Rectal smooth muscle tissue (tissue), 1 donor: Measurements from ENCODE around the gene LRMDA.

Experiments
- H3K27ac ChIP-seq: one replicate; pipeline ENCODE4 v1.7.0; 2013; ENCODE audit warnings: low read depth, low read length, inconsistent platforms
- H3K27me3 ChIP-seq: one replicate; pipeline ENCODE4 v1.7.0; 2013; ENCODE audit warnings: low read length; ENCODE audit not compliant: control insufficient read depth, insufficient read depth
- H3K36me3 ChIP-seq: one replicate; pipeline ENCODE4 v1.7.0; 2013; ENCODE audit warnings: low read length; ENCODE audit not compliant: control insufficient read depth, insufficient read depth
- H3K4me1 ChIP-seq: one replicate; pipeline ENCODE4 v1.7.0; 2013; ENCODE audit warnings: low read length; ENCODE audit not compliant: control insufficient read depth, insufficient read depth
- H3K4me3 ChIP-seq: one replicate; pipeline ENCODE4 v1.7.0; 2013; ENCODE audit warnings: low read length
- H3K9ac ChIP-seq: one replicate; pipeline ENCODE4 v1.7.0; 2013; ENCODE audit warnings: low read length

LRMDA gene

GRCh38 chr10:75638752-75639151, 207.3 kb downstream of the LRMDA start:
- H3K9ac ChIP-seq, result no peak overlapping the region
- H3K4me1 ChIP-seq, result no peaks in the 10 kb centered on the region
- H3K36me3 ChIP-seq, result no peaks in the 10 kb centered on the region
- no peak overlapping the region for H3K27ac ChIP-seq
- no peak overlapping the region for H3K4me3 ChIP-seq
- H3K27me3 ChIP-seq, result no peaks in the 10 kb centered on the region

GRCh38 chr10:75639736-75640135, 208.3 kb downstream of the LRMDA start:
- H3K27ac ChIP-seq, result no peak overlapping the region
- no peak overlapping the region for H3K4me3 ChIP-seq
- no peaks in the 10 kb centered on the region for H3K4me1 ChIP-seq
- no peaks in the 10 kb centered on the region for H3K27me3 ChIP-seq
- no peaks in the 10 kb centered on the region for H3K36me3 ChIP-seq
- no peak overlapping the region for H3K9ac ChIP-seq

GRCh38 chr10:75640381-75640780, 209.0 kb downstream of the LRMDA start:
- Histone ChIP-seq H3K4me3 (no peak overlapping the region), H3K27ac (no peak overlapping the region), H3K27me3 (no peaks in the 10 kb centered on the region), H3K36me3 (no peaks in the 10 kb centered on the region), H3K9ac (no peak overlapping the region), H3K4me1 (no peaks in the 10 kb centered on the region)

GRCh38 chr10:75640803-75641202, 209.4 kb downstream of the LRMDA start:
- H3K36me3 ChIP-seq, result no peaks in the 10 kb centered on the region
- no peak overlapping the region for H3K4me3 ChIP-seq
- no peak overlapping the region for H3K27ac ChIP-seq
- H3K4me1 ChIP-seq, result no peaks in the 10 kb centered on the region
- H3K9ac ChIP-seq, result no peak overlapping the region
- no peaks in the 10 kb centered on the region for H3K27me3 ChIP-seq

- H3K36me3 ChIP-seq, result no peaks in the 10 kb centered on the region
- H3K4me1 ChIP-seq, result no peaks in the 10 kb centered on the region
- no peak overlapping the region for H3K9ac ChIP-seq
- no peak overlapping the region for H3K27ac ChIP-seq
- no peaks in the 10 kb centered on the region for H3K27me3 ChIP-seq
- H3K4me3 ChIP-seq, result no peak overlapping the region
Observed at GRCh38 chr10:75643405-75643804, 212.0 kb downstream of the LRMDA start.

- H3K27ac ChIP-seq, result no peak overlapping the region
- H3K4me1 ChIP-seq, result no peaks in the 10 kb centered on the region
- no peaks in the 10 kb centered on the region for H3K27me3 ChIP-seq
- no peak overlapping the region for H3K4me3 ChIP-seq
- no peaks in the 10 kb centered on the region for H3K36me3 ChIP-seq
- H3K9ac ChIP-seq, result no peak overlapping the region
Observed at GRCh38 chr10:75643944-75644692, 212.7 kb downstream of the LRMDA start.

- Histone ChIP-seq H3K27me3 (no peaks in the 10 kb centered on the region), H3K4me3 (no peak overlapping the region), H3K9ac (no peak overlapping the region), H3K27ac (no peak overlapping the region), H3K36me3 (no peaks in the 10 kb centered on the region), H3K4me1 (no peaks in the 10 kb centered on the region)
Observed at GRCh38 chr10:75645704-75646103, 214.3 kb downstream of the LRMDA start.

- H3K36me3 ChIP-seq, result no peaks in the 10 kb centered on the region
- no peaks in the 10 kb centered on the region for H3K27me3 ChIP-seq
- no peak overlapping the region for H3K27ac ChIP-seq
- H3K4me3 ChIP-seq, result no peak overlapping the region
- no peak overlapping the region for H3K9ac ChIP-seq
- no peaks in the 10 kb centered on the region for H3K4me1 ChIP-seq
Observed at GRCh38 chr10:75646218-75646915, 214.9 kb downstream of the LRMDA start.

GRCh38 chr10:75646916-75647315, 215.5 kb downstream of the LRMDA start:
- Histone ChIP-seq H3K36me3 (no peaks in the 10 kb centered on the region), H3K27me3 (no peaks in the 10 kb centered on the region), H3K4me3 (no peak overlapping the region), H3K9ac (no peak overlapping the region), H3K4me1 (no peaks in the 10 kb centered on the region), H3K27ac (no peak overlapping the region)

GRCh38 chr10:75647675-75648074, 216.3 kb downstream of the LRMDA start:
- H3K36me3 ChIP-seq, result no peaks in the 10 kb centered on the region
- no peaks in the 10 kb centered on the region for H3K27me3 ChIP-seq
- no peaks in the 10 kb centered on the region for H3K4me1 ChIP-seq
- no peak overlapping the region for H3K27ac ChIP-seq
- no peak overlapping the region for H3K9ac ChIP-seq
- H3K4me3 ChIP-seq, result no peak overlapping the region

GRCh38 chr10:75648351-75648750, 216.9 kb downstream of the LRMDA start:
- no peaks in the 10 kb centered on the region for H3K27me3 ChIP-seq
- H3K27ac ChIP-seq, result no peak overlapping the region
- H3K36me3 ChIP-seq, result no peaks in the 10 kb centered on the region
- H3K9ac ChIP-seq, result no peak overlapping the region
- H3K4me3 ChIP-seq, result no peak overlapping the region
- no peaks in the 10 kb centered on the region for H3K4me1 ChIP-seq

GRCh38 chr10:75648854-75649253, 217.4 kb downstream of the LRMDA start:
- H3K9ac ChIP-seq, result no peak overlapping the region
- no peaks in the 10 kb centered on the region for H3K27me3 ChIP-seq
- H3K27ac ChIP-seq, result no peak overlapping the region
- H3K4me1 ChIP-seq, result no peaks in the 10 kb centered on the region
- no peak overlapping the region for H3K4me3 ChIP-seq
- H3K36me3 ChIP-seq, result no peaks in the 10 kb centered on the region

GRCh38 chr10:75649466-75649865, 218.0 kb downstream of the LRMDA start:
- Histone ChIP-seq H3K27me3 (no peaks in the 10 kb centered on the region), H3K36me3 (no peaks in the 10 kb centered on the region)

More at GRCh38 chr10:75649466-75649865, 218.0 kb downstream of the LRMDA start:
- no peak overlapping the region for H3K9ac ChIP-seq
- H3K27ac ChIP-seq, result no peak overlapping the region
- no peak overlapping the region for H3K4me3 ChIP-seq
- H3K4me1 ChIP-seq, result peaks cover 1% of the 10 kb centered on the region
